HEK293T (cell line): ENCODE results near the gene RAB40B.

Source experiments
- CTCF ChIA-PET: fragments of 350-600 bp; formaldehyde crosslinking; extraction: SDS; loops from one replicate; lab custom pipeline; 2021; ENCODE audit warnings: antibody characterized with exemption, inconsistent platforms; lab: Yijun Ruan, JAX
- POLR2A ChIA-PET: fragments of 350-600 bp; formaldehyde crosslinking; extraction: SDS; loops from one replicate; lab custom pipeline; 2020; ENCODE audit warnings: antibody characterized with exemption, inconsistent platforms; lab: Yijun Ruan, JAX
- DNase-seq: peaks from one replicate; pipeline ENCODE4 v3.0.0; 2012; ENCODE audit warnings: mixed read lengths; ENCODE audit errors: extremely low spot score
- ARNT ChIP-seq: fragments of 450-650 bp; IDR thresholded peaks from 2 replicates; pipeline ENCODE4 v1.6.1; 2017; ENCODE audit warnings: mild to moderate bottlenecking
- BHLHE40 ChIP-seq: fragments of 450-650 bp; IDR thresholded peaks from 2 replicates; pipeline ENCODE4 v1.6.1; 2016; ENCODE audit warnings: mild to moderate bottlenecking, moderate library complexity, borderline replicate concordance
- CTBP1 ChIP-seq: fragments of 450-650 bp; IDR thresholded peaks from 2 replicates; pipeline ENCODE4 v1.6.1; 2016; ENCODE audit warnings: borderline replicate concordance
- ELF4 ChIP-seq: fragments of 450-650 bp; IDR thresholded peaks from 2 replicates; pipeline ENCODE4 v1.6.1; 2017; ENCODE audit warnings: antibody characterized with exemption
- FOXA1 ChIP-seq: fragments of 450-650 bp; IDR thresholded peaks from 2 replicates; pipeline ENCODE4 v1.6.1; 2016; ENCODE audit warnings: mild to moderate bottlenecking
- FOXK2 ChIP-seq: fragments of 450-650 bp; IDR thresholded peaks from 2 replicates; pipeline ENCODE4 v1.6.1; 2016; ENCODE audit warnings: mild to moderate bottlenecking
- FOXM1 ChIP-seq: fragments of 450-650 bp; IDR thresholded peaks from 2 replicates; pipeline ENCODE4 v1.6.1; 2017; ENCODE audit warnings: mild to moderate bottlenecking, borderline replicate concordance
- HDGF ChIP-seq: fragments of 450-650 bp; IDR thresholded peaks from 2 replicates; pipeline ENCODE4 v1.6.1; 2017; ENCODE audit warnings: antibody characterized with exemption, borderline replicate concordance
- L3MBTL2 ChIP-seq: fragments of 450-650 bp; conservative IDR thresholded peaks from 2 replicates; pipeline ENCODE4 v1.6.1; 2016; ENCODE audit warnings: mild to moderate bottlenecking
- LEF1 ChIP-seq: fragments of 450-650 bp; IDR thresholded peaks from 2 replicates; pipeline ENCODE4 v1.6.1; 2017; ENCODE audit warnings: mild to moderate bottlenecking, borderline replicate concordance
- NFRKB ChIP-seq: fragments of 450-650 bp; IDR thresholded peaks from 2 replicates; pipeline ENCODE4 v1.6.1; 2016; ENCODE audit warnings: mild to moderate bottlenecking, moderate library complexity
- SP1 ChIP-seq: fragments of 450-650 bp; IDR thresholded peaks from 2 replicates; pipeline ENCODE4 v1.6.1; 2017
- SUZ12 ChIP-seq: fragments of 450-650 bp; IDR thresholded peaks from 2 replicates; pipeline ENCODE4 v1.6.1; 2016; ENCODE audit warnings: mild to moderate bottlenecking
- TARDBP ChIP-seq: fragments of 450-650 bp; IDR thresholded peaks from 2 replicates; pipeline ENCODE4 v1.6.1; 2016
- ZNF384 ChIP-seq: fragments of 450-650 bp; IDR thresholded peaks from 2 replicates; pipeline ENCODE4 v1.6.1; 2016
- TF ChIP-seq, protein P1 (sequence below): fragments of 450-650 bp; IDR thresholded peaks from 2 replicates; pipeline ENCODE4 v1.6.1; 2016

The RAB40B gene

DNA sequence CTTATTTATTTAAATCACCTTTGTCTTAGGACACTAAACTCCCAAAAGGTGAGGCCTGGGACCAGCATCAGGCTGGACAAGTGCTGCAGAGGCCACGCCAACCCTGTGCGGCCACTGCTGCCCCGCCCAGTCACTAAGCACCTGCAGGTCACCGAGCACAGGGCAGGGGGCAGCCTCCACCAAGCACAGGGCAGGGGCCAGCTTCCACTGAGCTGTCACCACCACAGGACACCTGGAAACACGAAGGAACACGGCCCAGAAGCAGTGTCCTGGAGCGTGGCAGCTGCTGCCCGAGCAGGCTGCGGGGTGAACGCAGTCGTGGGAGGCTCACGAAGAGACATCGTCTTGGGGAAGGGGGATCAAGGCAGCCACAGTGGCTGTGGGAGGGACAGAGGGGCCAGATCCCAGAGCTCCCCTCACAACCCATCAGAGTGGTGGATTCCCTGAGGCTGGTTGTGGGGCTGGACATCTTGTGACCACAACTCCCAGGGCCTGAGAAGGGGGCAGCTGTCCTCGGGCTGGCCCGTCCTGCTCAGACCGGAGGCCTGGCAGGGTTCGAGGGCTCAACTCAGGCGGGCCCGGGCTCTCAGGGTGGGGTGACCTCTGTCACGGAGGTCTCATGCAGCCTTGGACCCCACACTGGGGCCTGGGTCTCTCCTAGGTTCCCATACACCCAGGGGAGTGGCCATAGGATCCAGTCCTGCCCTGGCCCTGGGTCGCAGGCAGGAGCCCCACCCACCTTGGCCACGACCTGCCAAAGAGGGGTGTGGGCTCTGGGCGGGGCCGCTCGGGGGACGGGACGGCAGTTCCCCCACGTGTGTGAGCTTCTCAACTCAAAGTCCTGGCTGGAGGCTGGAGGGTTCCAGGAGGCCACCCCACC lies 18.7 kb downstream of the RAB40B start:
- POLR2A ChIA-PET = no interaction called here
- CTCF ChIA-PET = no interaction called here
- no peak for DNase-seq
- TF ChIP-seq ELF4 = no peak
- no peak for TF ChIP-seq ZNF384
- TF ChIP-seq TARDBP = no peak
- no peak for TF ChIP-seq HDGF
- no peak for TF ChIP-seq LEF1
- no peak for TF ChIP-seq SP1
- no peak for TF ChIP-seq FOXA1
- no peak for TF ChIP-seq ARNT
- TF ChIP-seq CTBP1 = no peak
- TF ChIP-seq SUZ12 = no peak
- no peak for TF ChIP-seq L3MBTL2
- TF ChIP-seq BHLHE40 = no peak
- TF ChIP-seq NFRKB = no peak
- TF ChIP-seq, protein P1, sequence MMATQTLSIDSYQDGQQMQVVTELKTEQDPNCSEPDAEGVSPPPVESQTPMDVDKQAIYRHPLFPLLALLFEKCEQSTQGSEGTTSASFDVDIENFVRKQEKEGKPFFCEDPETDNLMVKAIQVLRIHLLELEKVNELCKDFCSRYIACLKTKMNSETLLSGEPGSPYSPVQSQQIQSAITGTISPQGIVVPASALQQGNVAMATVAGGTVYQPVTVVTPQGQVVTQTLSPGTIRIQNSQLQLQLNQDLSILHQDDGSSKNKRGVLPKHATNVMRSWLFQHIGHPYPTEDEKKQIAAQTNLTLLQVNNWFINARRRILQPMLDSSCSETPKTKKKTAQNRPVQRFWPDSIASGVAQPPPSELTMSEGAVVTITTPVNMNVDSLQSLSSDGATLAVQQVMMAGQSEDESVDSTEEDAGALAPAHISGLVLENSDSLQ = no peak

DNA sequence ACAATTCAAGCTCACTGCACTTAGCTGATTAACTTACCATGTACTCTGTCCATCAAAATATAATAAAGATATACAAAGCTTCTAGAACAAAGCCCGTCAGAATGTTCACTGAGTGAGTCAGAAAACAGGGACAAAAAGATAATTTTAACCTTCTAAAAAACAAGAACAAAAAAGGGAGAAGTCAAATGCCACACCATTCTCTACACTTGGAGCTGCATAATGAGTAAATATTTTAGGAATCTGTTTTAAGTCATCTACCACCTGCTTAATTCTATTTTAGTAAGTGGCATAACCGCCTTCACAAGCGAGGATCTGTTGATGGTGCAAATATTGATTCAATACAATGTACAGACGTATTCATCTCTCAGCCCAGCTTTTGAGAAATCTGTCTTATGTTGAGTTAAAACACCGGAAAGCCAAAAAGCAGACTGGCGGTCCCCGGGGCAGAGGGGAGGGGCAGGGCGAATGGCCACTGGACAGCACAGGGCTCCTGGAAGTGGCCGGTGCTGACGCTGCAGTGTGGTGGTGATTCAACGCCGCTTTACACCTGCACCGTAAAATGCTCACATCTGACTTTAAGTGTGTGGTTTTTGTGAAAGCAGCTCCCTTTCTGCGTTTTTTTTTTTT lies 20.1 kb downstream of the RAB40B start:
- no peak for DNase-seq
- CTCF ChIA-PET = no interaction called here
- TF ChIP-seq NFRKB = no peak
- TF ChIP-seq LEF1 = no peak
- no peak for TF ChIP-seq L3MBTL2
- TF ChIP-seq TARDBP = no peak
- no peak for TF ChIP-seq SUZ12
- TF ChIP-seq, protein P1 = no peak
- TF ChIP-seq ZNF384 = no peak
- TF ChIP-seq SP1 = no peak
- no peak for TF ChIP-seq FOXM1
- TF ChIP-seq FOXA1 = no peak
- TF ChIP-seq FOXK2 = no peak
- TF ChIP-seq ELF4 = no peak
- POLR2A ChIA-PET = no interaction called here

DNA sequence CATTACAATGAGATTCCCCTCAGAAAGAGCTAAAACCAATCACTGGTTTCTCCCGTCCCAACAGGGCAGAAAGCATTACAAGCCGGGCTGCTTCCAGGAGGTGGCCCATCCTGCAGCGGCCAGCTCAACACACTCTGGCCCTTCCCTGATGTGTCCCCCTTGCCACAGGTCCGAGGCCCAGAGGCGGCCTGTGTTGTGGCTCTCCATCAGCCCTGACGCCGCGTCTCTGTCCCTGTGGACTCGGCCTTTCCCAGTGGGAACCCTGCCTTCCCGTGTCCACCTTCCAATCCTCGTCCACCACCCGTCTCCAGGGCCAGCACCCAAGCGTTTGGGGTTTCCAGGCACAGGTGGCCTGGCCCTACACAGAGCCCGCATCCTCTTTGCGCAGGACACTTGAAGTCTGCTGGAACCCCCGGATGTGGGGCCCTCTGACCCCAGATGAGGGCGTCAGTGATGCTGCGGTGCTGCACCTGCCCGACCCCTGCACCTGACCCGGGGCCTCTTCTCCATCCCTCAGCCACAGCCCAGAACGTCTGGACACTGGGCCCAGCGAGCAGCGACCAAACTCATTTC lies 21.1 kb downstream of the RAB40B start:
- DNase-seq = no peak
- POLR2A ChIA-PET = interaction anchor here (0.7 kb wide), 1 partner anchor 40 kb away, joined by 4 read pairs; no protein-coding TSS in a partner anchor
- CTCF ChIA-PET = no interaction called here
- no peak for TF ChIP-seq HDGF
- TF ChIP-seq FOXM1 = no peak
- TF ChIP-seq SP1 = no peak
- no peak for TF ChIP-seq CTBP1
- no peak for TF ChIP-seq NFRKB
- TF ChIP-seq ARNT = no peak
- TF ChIP-seq TARDBP = no peak
- TF ChIP-seq LEF1 = no peak
- TF ChIP-seq L3MBTL2 = no peak

DNA sequence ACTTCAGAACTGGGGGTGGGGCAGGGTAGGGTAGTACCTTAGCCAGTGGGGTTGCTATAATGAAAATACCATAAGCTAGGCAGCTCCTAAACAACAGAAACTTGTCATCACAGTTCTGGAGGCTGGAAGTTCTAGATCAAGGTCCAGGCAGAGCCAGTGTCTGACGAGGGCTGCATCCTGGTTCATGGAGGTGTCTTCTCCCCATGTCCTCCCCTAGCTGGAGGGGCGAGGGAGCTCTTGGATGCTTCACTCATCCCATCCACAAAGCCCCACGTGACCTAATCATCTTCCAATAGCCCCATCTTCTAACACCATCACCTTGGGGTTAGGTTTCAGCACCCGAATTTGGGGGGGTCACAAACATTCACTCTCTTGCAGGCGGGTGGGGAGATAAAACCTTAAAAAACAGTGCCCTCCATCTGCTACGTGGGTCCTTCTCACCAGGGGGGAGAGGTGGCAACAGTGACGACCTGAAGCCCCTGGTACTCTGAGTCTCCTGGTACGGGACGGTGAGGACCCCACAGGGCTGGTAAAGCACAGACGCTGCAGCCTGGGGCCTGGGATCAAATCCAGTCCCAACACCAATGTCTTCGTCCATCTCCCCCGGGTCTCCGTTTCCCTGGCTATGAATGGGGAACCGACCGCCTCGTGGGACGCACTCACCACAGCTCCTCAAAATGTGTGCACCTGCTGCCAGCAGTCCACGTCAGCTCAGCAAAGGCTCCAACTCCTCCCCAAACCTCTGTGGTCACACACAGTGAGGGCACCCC lies 22.8 kb downstream of the RAB40B start:
- POLR2A ChIA-PET = no interaction called here
- CTCF ChIA-PET = interaction anchor here (0.6 kb wide), 1 partner anchor 1362 kb away, joined by 3 read pairs; no protein-coding TSS in a partner anchor
- no peak for DNase-seq
- TF ChIP-seq, protein P1 = no peak
- TF ChIP-seq HDGF (no peak), BHLHE40 (no peak), FOXM1 (no peak), SP1 (no peak), L3MBTL2 (no peak), ARNT (no peak), ZNF384 (no peak), TARDBP (no peak), CTBP1 (no peak), ELF4 (no peak), SUZ12 (no peak), NFRKB (no peak), LEF1 (no peak), FOXK2 (no peak), FOXA1 (no peak)
